Liver (tissue), 3 donors: ENCODE data around the gene TMEM243.

Experiments
- ATF3 ChIP-seq: IDR thresholded peaks from 2 replicates; pipeline ENCODE4 v1.6.1; 2016; ENCODE audit warnings: antibody characterized with exemption
- CTCF ChIP-seq: fragments of 150-350 bp; IDR thresholded peaks from 2 replicates; pipeline ENCODE4 v1.5.1; 2017; ENCODE audit warnings: improper control_type of control experiment, low read depth, low read length; ENCODE audit not compliant: missing input control
- EGR1 ChIP-seq, 2 donors: IDR thresholded peaks; 2 replicates each; pipeline ENCODE4 v1.6.1; 2016 to 2018; ENCODE audit warnings: antibody characterized with exemption in 2 of 2, low read depth in 2 of 2
- FOXA1 ChIP-seq: IDR thresholded peaks from 2 replicates; pipeline ENCODE4 v1.6.1; 2016; ENCODE audit warnings: antibody characterized with exemption
- FOXA2 ChIP-seq: IDR thresholded peaks from 2 replicates; pipeline ENCODE4 v1.6.1; 2016; ENCODE audit warnings: antibody characterized with exemption
- JUND ChIP-seq, 2 donors: IDR thresholded peaks; 2 replicates each; pipeline ENCODE4 v1.6.1; 2016; ENCODE audit warnings: antibody characterized with exemption in 2 of 2
- MAX ChIP-seq: IDR thresholded peaks from 2 replicates; pipeline ENCODE4 v1.6.1; 2016; ENCODE audit warnings: antibody characterized with exemption
- RAD21 ChIP-seq, 2 donors: IDR thresholded peaks; 2 replicates each; pipeline ENCODE4 v1.6.1; 2016; ENCODE audit warnings: antibody characterized with exemption in 2 of 2, mild to moderate bottlenecking in 2 of 2
- REST ChIP-seq: IDR thresholded peaks from 2 replicates; pipeline ENCODE4 v1.6.1; 2016; ENCODE audit warnings: antibody characterized with exemption, mild to moderate bottlenecking
- SP1 ChIP-seq: IDR thresholded peaks from 2 replicates; pipeline ENCODE4 v1.6.1; 2018; ENCODE audit warnings: antibody characterized with exemption, mild to moderate bottlenecking
- TAF1 ChIP-seq: conservative IDR thresholded peaks from 2 replicates; pipeline ENCODE4 v1.6.1; 2016; ENCODE audit warnings: antibody characterized with exemption, mild to moderate bottlenecking
- YY1 ChIP-seq: IDR thresholded peaks from 2 replicates; pipeline ENCODE4 v1.6.1; 2016; ENCODE audit warnings: antibody characterized with exemption, mild to moderate bottlenecking
- donor health status: healthy.
- donor health status: healthy.

GRCh38 chr7:87219545-87220025 lies at the start of gene TMEM243:
- no peak for TF ChIP-seq RAD21 (IDR thresholded peaks at IDR 0.05)
- no peak for TF ChIP-seq FOXA2
- no peak for TF ChIP-seq CTCF
- no peak for TF ChIP-seq ATF3
- TF ChIP-seq TAF1, result peak; percentile 3
- TF ChIP-seq YY1, result peak; percentile 5
- TF ChIP-seq SP1, result no peak
- no peak for TF ChIP-seq JUND (IDR thresholded peaks at IDR 0.05)
- peak; percentile 17 for TF ChIP-seq REST
- no peak for TF ChIP-seq MAX
- no peak for TF ChIP-seq FOXA1
- TF ChIP-seq EGR1 (IDR thresholded peaks at IDR 0.05; ENCODE audit: low read depth in 2 of 2), result no peak
